Endometrial microvascular endothelial cells (primary cell): ENCODE data around the gene GALNT18. TPM values are rescaled to one million over a fixed set of nuclear protein-coding genes. Genes with fewer than 3 reads are reported as not detected.

ENCODE experiments used
- in situ Hi-C: cut with HindIII; loops from 2 replicates; pipeline ENCODE4 v1.10.0; 2017; ENCODE audit warnings: low sequenced_read_pairs, low pct_unique_long_range_greater_than_20kb; ENCODE audit errors: inconsistent ontology term
- total RNA-seq: library from RNA; depleted of rRNA; stranded (reverse); fragments of >200 nt; gene quantifications from one replicate; pipeline ENCODE4 v1.2.3, GENCODE V29; 2015; ENCODE audit errors: inconsistent ontology term

Gene GALNT18
- total RNA-seq, 1 donor from 2014 or later = 39.8 TPM

DNA sequence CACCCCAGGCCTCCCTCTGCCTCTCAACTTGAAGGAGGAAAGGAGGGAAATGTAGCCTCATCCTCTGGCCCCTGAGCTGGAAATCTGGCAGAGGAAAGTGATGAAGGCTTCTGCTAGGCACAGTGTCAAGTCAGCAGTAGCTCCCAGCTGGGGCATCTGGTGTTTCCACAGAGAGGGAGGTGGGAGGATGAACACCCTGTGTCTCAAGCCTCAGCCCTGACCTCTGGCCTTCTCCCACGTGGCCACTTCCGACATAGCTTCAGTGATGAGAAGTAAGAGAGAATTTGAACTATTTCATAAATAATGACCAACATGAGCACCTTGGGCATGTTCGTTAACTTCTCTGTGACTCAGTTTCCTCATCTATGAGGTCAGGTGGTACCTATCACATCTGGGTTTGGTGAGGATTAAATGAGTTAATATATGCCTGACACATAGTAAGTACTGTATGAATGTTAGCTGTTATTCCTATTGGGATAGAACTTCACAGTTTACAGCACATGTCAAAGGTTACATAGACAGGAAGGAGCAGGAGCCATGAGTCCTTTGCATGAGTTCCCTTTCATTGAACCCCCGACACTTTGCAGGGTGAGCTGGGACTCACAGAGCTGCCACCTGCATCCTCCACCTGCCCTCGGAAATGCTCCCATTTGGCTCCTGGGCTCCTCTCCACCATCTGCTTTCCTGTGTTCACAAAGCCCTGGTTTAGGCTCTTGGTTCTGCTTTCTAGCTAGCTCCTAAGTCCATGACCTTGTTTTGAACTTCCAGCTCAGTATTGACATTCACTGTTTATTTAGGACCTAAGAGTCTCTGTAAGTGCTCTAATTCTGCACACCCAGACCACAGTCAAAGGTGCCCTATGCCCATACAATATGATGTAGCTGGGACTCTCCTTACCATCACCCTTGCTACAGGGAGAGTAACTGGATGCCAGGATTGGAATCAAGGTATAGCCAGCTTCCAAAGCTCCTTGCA is 330.5 kb downstream of the GALNT18 start:
- in situ Hi-C loops = no loop called here

GRCh38 chr11:11290354-11290753 is 331.5 kb downstream of the GALNT18 start:
- in situ Hi-C loops = no loop called here

DNA sequence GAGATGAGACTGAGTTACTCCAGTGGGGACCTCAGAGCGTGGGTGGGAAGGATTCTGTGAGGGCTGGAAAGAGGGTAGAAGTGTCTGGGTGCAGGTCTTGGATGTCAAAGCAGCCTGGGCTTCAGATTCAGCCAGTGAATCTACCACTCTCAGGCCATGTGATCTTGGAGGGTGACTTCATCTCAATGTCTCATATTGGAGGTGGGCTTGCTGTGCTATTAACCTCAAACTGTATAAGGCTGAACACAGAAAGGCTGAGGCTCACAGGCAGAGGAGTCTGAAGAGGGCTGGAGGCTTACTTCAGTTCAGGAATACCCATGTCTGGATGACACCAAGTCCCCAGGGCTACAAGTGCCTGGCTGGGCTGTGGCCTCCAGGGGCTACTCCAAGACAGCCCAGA is 332.1 kb downstream of the GALNT18 start:
- in situ Hi-C loops = no loop called here

DNA sequence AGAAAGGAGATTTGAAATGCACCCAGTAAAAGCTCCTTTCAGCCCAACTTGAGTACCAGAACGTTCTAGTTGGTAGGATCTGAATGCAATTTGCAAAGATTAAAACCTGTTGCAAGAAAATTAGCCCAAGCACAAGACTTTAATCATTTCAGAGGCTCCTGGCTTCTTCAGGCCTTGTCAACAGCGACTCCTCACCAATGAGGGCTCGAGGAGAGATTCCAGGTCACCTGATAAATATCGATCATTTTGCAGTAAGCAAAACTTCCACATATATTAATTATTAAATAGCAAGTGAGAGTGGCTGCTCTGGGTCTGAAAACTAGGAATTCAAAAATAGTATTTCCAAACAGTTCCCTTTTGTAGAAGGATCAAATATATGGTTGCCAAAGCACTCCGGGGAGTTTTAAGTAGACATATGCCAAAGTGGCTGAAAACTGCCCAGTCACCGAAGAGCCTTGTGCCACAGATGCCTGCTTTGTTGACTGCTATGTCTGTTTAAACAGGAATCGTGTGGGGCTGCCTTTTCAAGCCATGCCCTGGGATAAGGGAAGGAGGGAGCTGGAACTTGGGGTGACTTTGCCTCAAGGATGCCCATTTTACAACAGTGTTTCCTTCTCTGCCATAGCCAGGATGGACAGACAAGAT is 332.7 kb downstream of the GALNT18 start:
- in situ Hi-C loops = no loop called here

DNA sequence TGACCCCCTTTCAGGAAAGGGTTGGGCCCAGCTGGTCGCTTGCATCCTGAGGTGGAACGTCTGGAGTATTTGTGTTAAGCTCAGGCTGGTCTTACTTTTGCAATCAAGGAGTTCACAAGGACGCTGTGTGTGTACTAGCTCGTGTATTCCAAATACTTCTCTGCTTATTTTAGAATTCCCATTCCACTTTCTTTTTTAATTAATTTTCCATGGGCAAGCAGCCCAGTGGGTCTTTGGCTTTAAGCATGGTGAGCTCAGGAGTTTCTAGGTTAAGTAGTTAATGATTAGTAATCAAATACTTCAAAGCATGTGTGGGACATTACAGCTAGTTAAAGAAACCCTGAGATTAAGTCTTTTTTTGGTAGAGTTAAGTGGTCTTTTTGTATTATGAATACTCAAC is 337.3 kb downstream of the GALNT18 start:
- in situ Hi-C loops = no loop called here

DNA sequence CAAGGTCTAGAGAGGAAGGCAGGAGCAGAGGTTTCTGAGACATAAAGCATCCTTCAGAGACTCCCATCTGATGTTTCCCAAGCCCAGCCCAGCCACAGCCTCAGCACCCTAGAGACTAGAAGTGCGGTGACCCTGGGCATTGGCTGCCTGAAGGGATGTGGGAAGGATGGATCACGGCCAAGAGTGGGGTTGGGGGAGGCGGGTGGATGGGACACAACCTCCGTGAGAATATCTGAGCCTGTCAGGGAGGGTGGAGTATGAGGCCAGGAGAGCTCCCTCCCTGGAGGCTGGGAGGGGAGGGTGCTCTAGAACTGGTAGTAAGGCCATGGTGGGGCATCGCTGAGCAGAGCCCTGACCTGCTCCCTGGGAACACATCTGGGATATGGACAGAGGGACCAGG is 340.2 kb downstream of the GALNT18 start:
- in situ Hi-C loops = no loop called here

DNA sequence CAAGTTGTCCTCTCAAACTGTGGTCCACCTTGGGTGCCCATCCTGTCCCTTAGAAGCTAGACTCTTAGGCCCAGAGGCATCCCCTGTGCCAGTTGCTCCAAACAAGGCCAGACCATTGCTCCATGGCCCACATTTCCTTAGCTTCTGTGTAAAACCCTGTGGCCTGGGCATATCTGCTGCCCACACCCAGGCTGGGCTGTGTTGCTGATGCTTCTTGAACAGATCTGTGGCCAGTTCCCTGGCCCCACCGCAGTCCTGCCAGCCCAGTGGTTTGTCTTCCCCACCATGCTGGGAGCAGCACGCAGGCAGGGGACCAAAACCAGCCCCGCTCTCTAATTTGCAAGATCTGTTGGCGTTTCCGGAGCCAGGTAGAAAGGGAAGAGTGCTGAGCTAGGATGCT is 341.0 kb downstream of the GALNT18 start:
- in situ Hi-C loops = no loop called here

DNA sequence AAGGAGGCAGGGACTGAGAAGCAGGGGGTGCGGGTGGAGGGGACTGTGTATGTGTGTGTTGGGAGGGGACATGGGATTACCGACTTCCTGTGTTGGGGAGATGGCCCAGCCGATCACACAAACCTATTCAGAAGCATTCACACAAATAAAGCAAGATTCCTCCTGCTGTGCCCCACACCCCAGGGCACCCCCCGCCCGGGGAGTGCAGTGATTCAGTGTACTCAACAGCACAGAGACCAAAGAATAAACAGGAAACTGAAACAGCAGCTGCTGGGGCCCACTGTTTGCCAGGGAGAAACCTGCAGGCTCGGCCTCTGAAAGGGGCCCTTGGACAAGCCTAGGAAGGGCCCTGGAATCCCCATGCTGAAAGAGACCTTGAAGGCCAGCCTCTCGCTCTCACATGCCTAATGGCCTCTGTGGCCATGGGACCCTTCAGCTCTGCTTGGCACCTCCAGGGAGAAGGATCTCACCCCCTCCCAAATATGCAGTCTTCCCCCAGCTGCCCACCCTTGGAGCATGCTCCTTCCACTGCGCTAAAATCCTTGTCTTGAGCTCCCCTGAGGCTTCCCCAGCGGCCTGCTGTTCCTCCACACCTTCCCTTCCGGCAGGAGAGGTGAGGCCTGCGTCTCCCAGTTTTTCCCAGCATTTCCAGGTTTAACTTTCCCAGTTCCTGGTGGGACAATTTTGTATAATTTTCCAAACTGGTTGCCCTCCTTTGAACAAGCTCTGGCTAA is 341.7 kb downstream of the GALNT18 start:
- in situ Hi-C loops = no loop called here

DNA sequence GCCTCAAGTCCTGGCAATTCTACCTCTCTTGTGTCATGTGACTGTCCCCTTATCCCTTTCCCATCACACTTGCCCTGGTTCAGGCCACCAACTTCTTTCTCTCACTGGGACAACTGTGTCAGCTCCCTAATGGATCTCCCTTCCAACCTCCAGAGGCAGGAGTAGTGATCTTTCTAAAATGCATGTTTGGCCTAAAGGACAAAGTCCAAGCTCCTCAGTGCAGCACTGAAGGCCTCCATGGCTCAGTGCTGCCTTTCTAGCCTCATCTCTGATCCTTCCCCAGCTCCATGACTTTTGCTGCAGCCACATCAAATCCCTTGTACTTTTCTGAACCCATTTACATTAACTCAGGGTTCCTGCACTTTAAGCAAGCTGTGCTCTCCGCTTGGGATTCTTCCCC is 349.6 kb downstream of the GALNT18 start:
- in situ Hi-C loops = no loop called here

DNA sequence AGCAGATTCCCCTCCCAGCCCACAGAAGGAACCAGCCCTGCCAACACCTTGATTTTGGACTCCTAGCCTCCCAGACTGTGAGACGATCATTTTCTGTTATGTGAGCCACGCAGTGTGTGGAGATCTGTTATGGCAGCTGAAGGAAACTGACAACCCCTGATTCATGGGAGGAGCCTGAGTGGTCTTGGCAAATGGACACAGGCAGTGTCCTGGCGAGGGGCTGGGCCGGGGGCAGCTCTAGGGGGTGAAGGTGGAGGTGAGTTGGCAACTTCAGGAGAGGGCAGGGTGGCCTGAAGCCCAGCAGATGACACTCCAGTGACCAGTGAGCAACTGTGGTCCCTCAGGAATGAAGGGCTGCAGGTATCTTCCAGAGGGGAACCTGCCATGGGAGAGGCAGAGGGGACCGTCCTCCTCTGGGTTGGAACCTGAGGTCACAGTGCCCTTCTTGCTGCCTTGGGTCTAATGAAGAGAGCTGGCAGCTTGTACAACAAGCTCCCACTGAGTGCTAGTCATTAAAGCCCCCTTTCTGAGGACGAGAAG is 351.5 kb downstream of the GALNT18 start:
- in situ Hi-C loops = no loop called here

DNA sequence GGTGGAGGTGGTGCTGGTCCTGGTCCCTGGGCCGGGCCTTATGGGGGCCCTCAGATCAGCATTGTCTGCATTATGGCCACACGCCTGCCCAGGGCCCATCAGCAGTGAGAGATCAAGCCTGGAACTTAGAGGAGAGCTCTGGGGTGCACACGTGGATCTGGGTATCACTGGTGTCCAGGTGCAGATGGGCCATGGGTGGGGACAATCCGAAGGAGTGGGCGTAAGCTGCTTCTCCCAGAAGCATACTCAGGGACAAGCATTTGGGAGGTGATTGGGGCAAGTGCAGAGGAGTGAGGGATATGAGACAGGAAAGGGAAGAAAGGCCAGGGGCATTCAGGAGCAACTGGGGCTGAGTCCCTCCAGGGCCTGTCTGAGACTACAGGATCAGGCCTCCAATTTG is 353.1 kb downstream of the GALNT18 start:
- in situ Hi-C loops = no loop called here

DNA sequence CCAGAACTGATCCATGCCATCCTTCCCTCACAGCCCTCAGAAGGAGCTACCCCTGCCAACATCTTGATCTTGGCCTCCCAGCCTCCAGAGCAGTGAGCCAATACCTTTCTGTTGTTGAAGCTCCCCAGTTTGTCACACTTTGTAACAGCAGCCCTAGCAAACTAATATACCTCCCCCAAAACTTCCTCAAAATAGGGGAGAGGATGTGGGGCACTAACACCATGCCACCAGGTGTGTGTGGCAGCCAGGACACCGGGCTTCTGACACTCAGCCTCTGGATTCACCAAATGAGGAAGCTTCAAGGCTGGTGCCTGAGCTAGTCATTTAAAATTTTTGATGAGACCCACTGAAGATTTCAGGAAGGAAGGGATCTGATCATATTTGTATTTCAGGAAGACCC is 353.7 kb downstream of the GALNT18 start:
- in situ Hi-C loops = no loop called here

DNA sequence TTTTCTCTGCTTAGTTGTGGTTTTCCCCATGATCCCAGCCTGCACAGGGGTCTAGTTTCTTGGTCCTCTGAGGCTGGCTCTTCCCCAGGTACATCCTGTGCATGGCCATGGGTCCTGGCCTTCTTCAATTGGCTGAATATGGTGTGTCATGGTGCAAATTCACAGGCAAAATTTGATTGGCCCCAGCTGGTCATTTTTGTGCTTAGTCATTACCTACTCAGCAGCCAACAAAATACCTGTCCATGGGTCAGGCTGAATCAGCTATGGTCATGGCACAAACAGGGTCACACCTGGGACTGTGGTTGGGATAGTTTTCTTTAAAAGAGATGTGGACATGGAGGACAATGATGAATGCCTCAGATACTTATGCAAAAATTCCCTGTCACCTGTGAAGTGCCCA is 354.5 kb downstream of the GALNT18 start:
- in situ Hi-C loops = no loop called here

DNA sequence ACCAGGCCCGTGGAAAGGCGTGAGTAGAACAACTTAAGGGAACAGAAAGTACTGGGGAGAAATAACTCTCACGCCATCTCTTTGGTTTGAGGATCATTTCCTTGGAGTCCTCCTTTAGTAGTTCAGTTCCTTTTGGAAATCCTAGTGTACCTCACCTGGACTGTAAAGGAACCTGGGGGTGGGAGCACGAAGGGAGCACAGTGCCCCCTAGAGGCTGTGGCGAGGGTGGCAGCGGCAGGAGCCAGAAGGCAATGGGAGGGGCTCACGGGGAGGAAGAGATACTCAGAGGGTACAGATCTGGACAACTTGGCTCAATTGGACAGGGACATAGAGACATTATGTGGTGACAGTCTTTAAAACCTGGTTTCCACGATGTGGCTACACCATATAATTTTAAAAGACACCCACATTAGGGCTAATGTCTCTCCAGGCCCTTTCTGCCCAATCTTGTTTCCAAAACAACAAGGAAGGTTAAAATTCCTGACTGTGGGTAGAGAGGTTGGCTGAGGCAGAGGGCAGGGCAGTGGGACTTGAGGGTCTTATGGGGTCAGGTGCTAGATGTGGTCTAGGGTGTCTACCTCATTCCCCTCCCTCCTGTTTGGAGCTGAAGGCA is 355.7 kb downstream of the GALNT18 start:
- in situ Hi-C loops = no loop called here

- in situ Hi-C loops = no loop called here
Measured at GRCh38 chr11:11265320-11265719, 356.5 kb downstream of the GALNT18 start.

DNA sequence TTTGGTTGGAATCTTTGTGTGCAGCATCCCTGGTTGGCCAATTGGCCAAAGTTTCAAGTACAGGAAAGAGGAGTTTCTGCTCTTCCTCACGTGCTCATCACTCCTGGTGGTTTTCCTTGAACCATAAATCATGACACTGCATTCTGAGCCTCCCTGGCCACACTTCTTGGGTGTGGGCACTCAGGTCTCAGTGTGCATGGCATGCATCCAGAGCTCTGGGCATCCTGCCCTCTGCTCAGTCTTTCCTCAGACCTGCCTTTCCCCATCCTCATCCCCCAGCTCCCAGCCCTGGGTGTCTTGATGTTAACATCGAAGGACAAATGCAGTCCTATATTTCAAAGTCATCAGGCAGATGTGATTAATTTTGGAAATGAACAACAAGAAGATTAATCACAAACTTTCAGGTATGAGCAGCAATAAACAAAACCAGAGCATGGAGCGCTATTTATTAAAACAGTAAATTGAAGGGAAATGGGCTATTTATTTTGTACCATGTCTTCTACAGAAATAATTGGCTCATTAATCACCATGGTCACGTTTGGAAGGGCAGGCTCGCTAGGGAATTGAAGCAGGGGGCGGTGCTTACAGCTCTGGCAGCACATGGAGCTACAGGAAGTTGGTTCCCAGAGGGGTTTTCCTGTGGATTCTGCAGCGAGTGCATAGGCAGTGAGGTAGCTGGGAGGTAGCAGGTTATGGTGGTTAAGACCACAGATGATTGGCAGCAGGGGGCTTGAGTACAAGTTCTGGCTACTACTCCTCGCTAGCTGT is 358.4 kb downstream of the GALNT18 start:
- in situ Hi-C loops = no loop called here

DNA sequence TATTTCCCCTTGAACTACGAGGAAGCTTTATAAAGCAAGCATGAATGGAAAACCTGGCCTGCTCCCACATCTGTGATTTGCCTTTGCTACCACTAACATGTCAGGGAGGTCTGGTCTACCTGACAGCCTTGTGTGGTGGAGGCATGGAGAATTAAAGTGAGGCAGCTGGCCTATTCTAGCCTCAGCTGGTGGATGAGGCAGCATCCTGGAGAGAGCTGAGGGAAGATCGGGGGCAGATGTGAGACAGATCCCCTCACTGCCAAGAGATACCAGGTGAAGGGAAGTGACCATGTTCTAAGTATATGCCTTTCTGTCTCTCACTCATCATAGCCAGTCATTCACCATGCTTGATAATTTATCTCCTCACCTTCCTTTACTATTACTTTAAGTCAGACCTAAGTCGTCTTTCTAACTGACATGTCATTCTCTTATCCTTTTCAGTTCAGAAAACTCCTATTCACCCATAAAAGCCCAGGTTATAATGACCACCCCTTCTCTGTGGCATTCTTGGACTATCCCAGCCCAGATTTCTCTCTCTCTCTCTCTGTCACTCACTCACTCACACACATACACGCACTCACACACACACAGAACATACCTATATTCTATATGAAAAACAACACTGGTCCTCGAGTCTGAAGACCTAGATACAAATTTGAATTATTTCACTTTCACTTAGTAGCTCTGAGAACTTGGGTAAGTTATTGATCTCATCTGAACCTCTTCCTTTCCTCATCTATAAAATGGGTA is 359.5 kb downstream of the GALNT18 start:
- in situ Hi-C loops = no loop called here

GRCh38 chr11:11261629-11262028 is 360.2 kb downstream of the GALNT18 start:
- in situ Hi-C loops = no loop called here
